Sigmoid colon (tissue), 4 donors: Measurements from ENCODE around the gene TEX13B.

Experiments used
- POLR2AphosphoS5 ChIP-seq, 4 donors: sonication (generic); formaldehyde crosslinking; IDR thresholded peaks; one replicate each; pipeline ENCODE4 v1.6.1; 2017; ENCODE audit warnings: antibody characterized with exemption in 4 of 4
- TF ChIP-seq, protein P1 (sequence below), 4 experiments: fragments of 450-650 bp in 3 of 4; fragments of 200-600 bp in 1 of 4; IDR thresholded peaks; one replicate each; pipeline ENCODE4 v1.5.1; 2016 to 2019; ENCODE audit warnings: antibody characterized with exemption in 4 of 4, mild to moderate bottlenecking in 3 of 4, moderate library complexity in 2 of 4

DNA sequence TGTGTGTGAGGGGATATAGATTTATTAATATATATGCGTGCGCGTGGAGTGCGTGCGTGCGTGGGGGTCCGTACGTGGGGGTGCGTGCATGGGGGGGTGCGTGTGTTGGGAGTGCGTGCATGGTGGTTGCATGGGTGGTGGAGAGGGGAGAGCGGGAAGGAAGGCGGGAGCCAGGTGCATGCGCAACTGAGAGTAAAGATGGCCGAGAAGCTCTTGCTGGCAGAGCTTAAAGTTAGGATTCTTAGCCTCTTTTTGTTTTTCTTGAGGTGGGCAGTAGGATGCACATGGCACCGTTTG is 45.8 kb downstream of the TEX13B start:
- no peak for TF ChIP-seq POLR2AphosphoS5 (IDR thresholded peaks at IDR 0.05)
- TF ChIP-seq, protein P1, sequence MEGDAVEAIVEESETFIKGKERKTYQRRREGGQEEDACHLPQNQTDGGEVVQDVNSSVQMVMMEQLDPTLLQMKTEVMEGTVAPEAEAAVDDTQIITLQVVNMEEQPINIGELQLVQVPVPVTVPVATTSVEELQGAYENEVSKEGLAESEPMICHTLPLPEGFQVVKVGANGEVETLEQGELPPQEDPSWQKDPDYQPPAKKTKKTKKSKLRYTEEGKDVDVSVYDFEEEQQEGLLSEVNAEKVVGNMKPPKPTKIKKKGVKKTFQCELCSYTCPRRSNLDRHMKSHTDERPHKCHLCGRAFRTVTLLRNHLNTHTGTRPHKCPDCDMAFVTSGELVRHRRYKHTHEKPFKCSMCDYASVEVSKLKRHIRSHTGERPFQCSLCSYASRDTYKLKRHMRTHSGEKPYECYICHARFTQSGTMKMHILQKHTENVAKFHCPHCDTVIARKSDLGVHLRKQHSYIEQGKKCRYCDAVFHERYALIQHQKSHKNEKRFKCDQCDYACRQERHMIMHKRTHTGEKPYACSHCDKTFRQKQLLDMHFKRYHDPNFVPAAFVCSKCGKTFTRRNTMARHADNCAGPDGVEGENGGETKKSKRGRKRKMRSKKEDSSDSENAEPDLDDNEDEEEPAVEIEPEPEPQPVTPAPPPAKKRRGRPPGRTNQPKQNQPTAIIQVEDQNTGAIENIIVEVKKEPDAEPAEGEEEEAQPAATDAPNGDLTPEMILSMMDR (IDR thresholded peaks at IDR 0.05) = no peak
